KMS-11 (cell line): Measurements from ENCODE around the gene PPP1R3C.

Source experiments
- H2AFZ ChIP-seq: fragments of 200-600 bp; sonication (generic); 2 replicates; pipeline ENCODE4 v1.6.1; 2016; ENCODE audit warnings: antibody characterized with exemption, mixed run types, low read depth
- H3K27ac ChIP-seq: fragments of 200-600 bp; sonication (generic); 2 replicates; pipeline ENCODE4 v1.6.1; 2016; ENCODE audit warnings: mild to moderate bottlenecking, mixed run types
- H3K27me3 ChIP-seq: fragments of 200-600 bp; sonication (generic); 2 replicates; pipeline ENCODE4 v1.6.1; 2017; ENCODE audit warnings: mild to moderate bottlenecking, low read depth, mixed run types, moderate library complexity; ENCODE audit not compliant: insufficient read depth
- H3K36me3 ChIP-seq: fragments of 200-600 bp; sonication (generic); 2 replicates; pipeline ENCODE4 v1.6.1; 2017; ENCODE audit warnings: mild to moderate bottlenecking, mixed run types; ENCODE audit not compliant: insufficient read depth
- H3K4me1 ChIP-seq: fragments of 200-600 bp; sonication (generic); 2 replicates; pipeline ENCODE4 v1.6.1; 2016; ENCODE audit warnings: mild to moderate bottlenecking, low read depth, mixed run types; ENCODE audit not compliant: poor library complexity, severe bottlenecking
- H3K4me2 ChIP-seq: fragments of 200-600 bp; sonication (generic); 2 replicates; pipeline ENCODE4 v1.7.0; 2016; ENCODE audit warnings: mild to moderate bottlenecking, mixed run types
- H3K4me3 ChIP-seq: fragments of 200-600 bp; sonication (generic); IDR thresholded peaks from 2 replicates; pipeline ENCODE4 v1.6.1; 2017; ENCODE audit warnings: low read depth, low read length, mixed read lengths; ENCODE audit not compliant: insufficient read depth
- H3K79me2 ChIP-seq: fragments of 200-600 bp; sonication (generic); 2 replicates; pipeline ENCODE4 v1.6.1; 2016; ENCODE audit warnings: low read depth, mixed run types; ENCODE audit not compliant: insufficient read depth
- H3K9ac ChIP-seq: fragments of 200-600 bp; sonication (generic); 2 replicates; pipeline ENCODE4 v1.6.1; 2016; ENCODE audit warnings: mild to moderate bottlenecking, mixed run types
- H4K20me1 ChIP-seq: fragments of 200-600 bp; sonication (generic); 2 replicates; pipeline ENCODE4 v1.6.1; 2016; ENCODE audit warnings: mild to moderate bottlenecking, mixed run types; ENCODE audit not compliant: insufficient read depth
- CTCF ChIP-seq: fragments of 200-600 bp; sonication (generic); conservative IDR thresholded peaks from 2 replicates; pipeline ENCODE4 v1.6.1; 2017; ENCODE audit warnings: low read depth, mild to moderate bottlenecking, antibody characterized with exemption, low read length, moderate library complexity, mixed read lengths

PPP1R3C gene

GRCh38 chr10:91632671-91633550 lies at the start of gene PPP1R3C:
Gene PPP1R3C (minus strand): TSS chr10:91633071. CDS start chr10:91632969, 102 bp downstream.
- Histone ChIP-seq H3K27ac (no peak within 1 kb of the TSS), H3K4me2 (no peak within 1 kb of the TSS), H3K79me2 (no peaks in the 10 kb centered on the region), H4K20me1 (no peaks in the 10 kb centered on the region), H3K4me3 (no peak within 1 kb of the TSS), H2AFZ (no peak within 1 kb of the TSS), H3K36me3 (no peaks in the 10 kb centered on the region), H3K4me1 (no peaks in the 10 kb centered on the region), H3K9ac (no peak within 1 kb of the TSS), H3K27me3 (no peaks in the 10 kb centered on the region)
- TF ChIP-seq CTCF: no peak

GRCh38 chr10:91681361-91682276 lies 48.7 kb upstream of the PPP1R3C start:
- Histone ChIP-seq H3K79me2 (no peaks in the 10 kb centered on the region), H2AFZ (no peak overlapping the region), H3K4me2 (no peak overlapping the region), H3K4me1 (no peaks in the 10 kb centered on the region), H3K27me3 (no peaks in the 10 kb centered on the region), H3K4me3 (no peak overlapping the region), H3K9ac (no peak overlapping the region), H3K27ac (no peak overlapping the region), H4K20me1 (no peaks in the 10 kb centered on the region), H3K36me3 (no peaks in the 10 kb centered on the region)
- TF ChIP-seq CTCF: no peak

- no peak for TF ChIP-seq CTCF
- Histone ChIP-seq H3K79me2 (no peaks in the 10 kb centered on the region), H3K4me2 (no peak overlapping the region), H4K20me1 (no peaks in the 10 kb centered on the region), H3K4me1 (no peaks in the 10 kb centered on the region), H3K27ac (no peak overlapping the region), H3K36me3 (no peaks in the 10 kb centered on the region), H2AFZ (no peak overlapping the region), H3K27me3 (no peaks in the 10 kb centered on the region), H3K4me3 (no peak overlapping the region), H3K9ac (no peak overlapping the region)
These were observed 47.6 kb upstream of the PPP1R3C start for GRCh38 chr10:91680487-91680886.

GRCh38 chr10:91679296-91679695 lies 46.4 kb upstream of the PPP1R3C start:
- no peak overlapping the region for H3K27ac ChIP-seq
- H3K4me3 ChIP-seq: no peak overlapping the region
- H3K27me3 ChIP-seq: no peaks in the 10 kb centered on the region
- TF ChIP-seq CTCF: no peak
- H3K9ac ChIP-seq: no peak overlapping the region
- no peaks in the 10 kb centered on the region for H4K20me1 ChIP-seq
- no peaks in the 10 kb centered on the region for H3K79me2 ChIP-seq
- no peaks in the 10 kb centered on the region for H3K4me1 ChIP-seq
- no peak overlapping the region for H3K4me2 ChIP-seq
- H3K36me3 ChIP-seq: no peaks in the 10 kb centered on the region
- no peak overlapping the region for H2AFZ ChIP-seq
